Iris pigment epithelial cell (primary cell): ENCODE results near the gene TMPRSS11A.

Source experiments
- DNase-seq: peaks from one replicate; pipeline ENCODE4 v3.0.0-alpha.2; 2011; ENCODE audit warnings: low read depth

The TMPRSS11A gene, protein sequence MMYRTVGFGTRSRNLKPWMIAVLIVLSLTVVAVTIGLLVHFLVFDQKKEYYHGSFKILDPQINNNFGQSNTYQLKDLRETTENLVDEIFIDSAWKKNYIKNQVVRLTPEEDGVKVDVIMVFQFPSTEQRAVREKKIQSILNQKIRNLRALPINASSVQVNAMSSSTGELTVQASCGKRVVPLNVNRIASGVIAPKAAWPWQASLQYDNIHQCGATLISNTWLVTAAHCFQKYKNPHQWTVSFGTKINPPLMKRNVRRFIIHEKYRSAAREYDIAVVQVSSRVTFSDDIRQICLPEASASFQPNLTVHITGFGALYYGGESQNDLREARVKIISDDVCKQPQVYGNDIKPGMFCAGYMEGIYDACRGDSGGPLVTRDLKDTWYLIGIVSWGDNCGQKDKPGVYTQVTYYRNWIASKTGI

DNA sequence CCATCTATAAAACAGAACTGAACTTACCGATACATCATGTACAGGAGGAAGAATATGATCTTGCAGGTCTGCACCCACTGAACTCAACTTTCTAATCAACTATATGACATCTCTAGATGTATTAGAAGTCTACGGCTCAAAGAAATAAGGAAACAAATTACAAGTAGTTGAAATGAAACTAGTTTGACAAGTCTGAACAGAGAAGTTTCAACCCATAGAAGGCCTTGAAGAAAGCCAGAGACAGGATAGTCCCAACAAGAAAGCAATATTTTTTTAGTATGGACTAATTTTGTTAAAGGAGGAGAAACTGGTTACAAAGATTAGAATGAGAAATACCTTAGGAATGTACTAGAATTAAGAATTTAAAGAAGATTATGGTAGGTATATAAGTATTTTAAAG is at the start of gene TMPRSS11A:
Gene TMPRSS11A (minus strand): TSS at position 138 of the 400 bp plus-strand sequence. CDS start 100 bp downstream, at position 38.
- no peak for DNase-seq

DNA sequence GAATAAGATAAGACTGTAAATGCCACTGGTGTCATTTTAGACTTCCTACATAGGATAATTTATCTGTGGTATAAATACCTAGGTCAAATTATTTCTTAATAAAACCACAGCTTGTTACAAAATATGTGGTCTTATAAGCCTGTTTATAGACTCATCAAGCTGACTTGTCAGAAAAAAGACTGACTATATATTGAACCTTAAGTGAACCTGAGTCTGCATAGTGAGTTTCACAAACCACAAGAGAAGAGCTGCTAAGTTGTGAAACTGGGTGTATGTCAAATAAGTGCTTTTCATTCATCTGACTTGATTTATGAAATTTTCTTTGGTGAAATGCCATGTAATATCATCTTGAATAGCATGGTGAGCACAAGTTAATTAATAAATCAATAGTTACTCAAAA is 48.4 kb upstream of the TMPRSS11A start:
- peak; percentile 12 for DNase-seq

DNA sequence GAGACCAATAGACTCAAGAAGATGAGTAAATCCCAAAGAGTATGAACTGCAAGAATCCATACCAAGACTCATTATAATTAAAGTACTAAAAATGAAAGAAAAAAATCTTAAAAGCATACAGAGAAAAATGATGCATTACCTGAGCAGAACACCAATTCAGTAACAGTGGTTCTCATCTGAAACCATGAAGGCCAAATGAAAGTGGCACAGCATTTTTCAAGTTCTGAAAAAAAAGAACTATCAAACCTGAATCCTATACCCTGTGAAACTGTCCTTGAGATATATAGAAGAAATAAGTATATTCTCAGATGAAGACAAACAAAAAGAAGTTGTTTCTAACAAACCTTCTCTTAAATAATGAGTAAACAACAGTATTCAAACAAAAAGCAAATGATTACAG is 39.6 kb upstream of the TMPRSS11A start:
- DNase-seq = no peak

DNA sequence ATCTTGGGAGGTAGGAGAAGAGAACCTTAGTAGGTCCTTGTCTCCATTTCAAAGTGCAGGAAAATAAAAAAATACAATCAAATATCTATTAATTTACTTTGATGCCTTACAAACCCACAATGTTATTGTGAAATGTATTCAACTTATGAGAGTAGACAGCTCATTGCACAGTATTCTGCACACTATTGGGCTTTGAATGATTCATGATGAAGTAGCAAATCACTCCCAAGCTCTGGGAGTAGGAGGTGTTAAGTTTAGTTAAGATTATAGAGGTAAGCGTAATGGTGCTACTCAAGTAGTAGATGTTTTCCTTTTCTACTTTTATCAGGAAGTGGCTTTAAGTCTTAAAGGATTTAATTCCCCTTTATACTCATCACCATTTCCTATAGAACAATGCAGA is 32.8 kb upstream of the TMPRSS11A start:
- no peak for DNase-seq

DNA sequence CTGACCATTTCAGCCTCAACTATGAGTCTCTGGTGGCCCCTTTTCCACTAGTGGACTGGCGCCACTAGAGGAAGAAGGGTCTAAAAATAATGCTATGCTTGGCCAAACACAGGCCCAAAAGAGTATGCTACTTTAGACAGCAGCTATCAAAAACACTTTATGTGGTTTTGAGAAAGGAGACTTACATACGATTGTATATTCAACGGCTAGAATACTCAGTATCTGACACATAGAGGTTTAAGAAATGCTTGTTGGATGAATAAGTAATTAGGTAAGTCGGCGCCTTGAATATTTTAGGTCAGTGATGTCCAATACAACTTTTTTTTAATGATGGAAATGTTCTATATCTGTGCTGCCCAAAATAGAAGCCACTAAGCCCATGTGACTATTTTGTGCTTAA is 25.7 kb upstream of the TMPRSS11A start:
- DNase-seq = peak; percentile 21

DNA sequence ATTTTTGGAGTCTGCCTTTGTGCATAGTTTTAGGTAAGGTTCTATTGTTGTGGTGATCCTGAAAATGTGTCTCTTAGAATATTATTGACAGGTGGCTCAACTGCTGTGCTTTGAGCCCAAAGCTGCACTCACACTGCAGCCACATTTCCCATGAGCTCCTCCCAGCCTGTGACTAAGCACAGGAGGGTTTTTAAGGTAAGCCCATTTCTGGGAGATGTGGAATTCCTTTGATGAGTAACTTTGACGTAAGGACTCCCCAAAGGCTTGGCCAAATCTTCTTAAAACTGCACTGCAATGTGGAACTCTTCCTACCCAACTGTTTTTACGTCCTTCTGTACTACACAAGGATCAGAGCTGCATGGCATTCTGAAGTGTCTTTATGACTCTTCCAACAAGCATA is 20.0 kb upstream of the TMPRSS11A start:
- DNase-seq = no peak

DNA sequence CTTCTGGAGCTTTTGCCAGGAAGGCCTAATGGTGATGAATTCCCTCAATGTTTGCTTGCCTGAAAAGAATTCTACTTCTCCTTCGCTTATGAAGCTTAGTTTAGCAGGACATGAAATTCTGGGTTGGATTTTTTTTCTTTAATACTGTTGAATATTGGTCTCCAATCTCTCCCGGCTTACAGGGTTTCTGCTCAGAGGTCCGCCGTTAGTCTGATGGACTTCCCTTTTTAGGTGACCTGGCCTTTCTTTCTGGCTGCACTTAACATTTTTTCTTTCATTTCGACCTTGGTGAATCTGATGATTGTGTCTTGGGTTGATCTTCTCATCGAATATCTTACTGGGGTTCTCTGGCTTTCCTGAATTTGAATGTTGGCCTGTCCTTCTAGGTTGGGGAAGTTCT is 17.2 kb upstream of the TMPRSS11A start:
- no peak for DNase-seq

DNA sequence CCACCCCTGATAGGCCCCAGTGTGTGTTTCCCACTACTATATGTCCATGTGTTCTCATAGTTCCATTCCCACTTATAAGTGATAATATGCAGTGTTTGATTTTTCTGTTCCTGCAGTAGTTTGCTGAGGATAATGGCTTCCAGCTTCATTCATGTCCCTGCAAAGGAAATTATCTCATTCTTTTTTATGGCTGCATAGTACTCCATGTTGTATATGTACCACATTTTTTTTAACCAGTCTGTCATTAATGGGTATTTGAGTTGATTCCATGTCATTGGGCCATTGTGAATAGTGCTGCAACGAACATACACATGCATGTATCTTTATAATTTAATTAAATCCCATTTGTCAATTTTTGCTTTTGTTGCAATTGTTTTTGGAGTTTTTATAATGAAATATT is 10.3 kb upstream of the TMPRSS11A start:
- no peak for DNase-seq

DNA sequence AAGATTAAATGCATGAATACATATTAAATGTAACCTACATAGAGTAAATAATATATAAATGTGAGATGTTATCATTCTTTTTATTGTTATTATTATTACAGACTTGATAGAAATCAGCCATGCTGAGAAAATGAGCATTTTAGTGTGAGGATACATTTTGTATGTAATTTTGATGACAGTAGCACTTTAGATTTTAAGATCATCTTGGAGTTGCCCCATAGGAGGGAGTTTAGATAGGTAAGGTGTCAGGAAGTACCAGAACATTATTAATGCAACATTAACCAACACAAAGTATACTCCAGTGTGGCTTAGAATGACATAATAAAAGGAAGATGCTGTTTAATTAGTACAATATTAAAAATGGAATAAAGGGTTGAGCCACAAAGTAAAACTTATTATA is 8.4 kb downstream of the TMPRSS11A start:
- DNase-seq = no peak

DNA sequence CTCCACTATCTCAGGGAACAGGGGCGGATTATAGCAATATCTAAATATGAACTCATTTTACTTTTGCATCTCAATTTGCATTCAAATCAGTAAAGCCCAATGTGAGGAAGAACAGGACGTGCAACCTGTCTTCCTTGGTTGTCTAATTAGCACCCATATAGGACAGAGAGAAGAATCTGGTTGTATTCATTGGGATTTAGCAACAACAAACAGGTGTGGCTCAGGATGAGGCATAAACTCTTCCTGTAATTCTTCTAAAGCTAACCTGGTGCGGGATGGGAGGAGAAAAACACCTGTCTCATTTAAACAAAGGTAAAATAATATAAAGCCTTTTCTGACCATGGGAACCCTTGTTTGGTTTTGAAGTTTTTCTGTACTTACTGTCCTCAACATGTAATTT is 22.2 kb downstream of the TMPRSS11A start:
- DNase-seq = no peak

DNA sequence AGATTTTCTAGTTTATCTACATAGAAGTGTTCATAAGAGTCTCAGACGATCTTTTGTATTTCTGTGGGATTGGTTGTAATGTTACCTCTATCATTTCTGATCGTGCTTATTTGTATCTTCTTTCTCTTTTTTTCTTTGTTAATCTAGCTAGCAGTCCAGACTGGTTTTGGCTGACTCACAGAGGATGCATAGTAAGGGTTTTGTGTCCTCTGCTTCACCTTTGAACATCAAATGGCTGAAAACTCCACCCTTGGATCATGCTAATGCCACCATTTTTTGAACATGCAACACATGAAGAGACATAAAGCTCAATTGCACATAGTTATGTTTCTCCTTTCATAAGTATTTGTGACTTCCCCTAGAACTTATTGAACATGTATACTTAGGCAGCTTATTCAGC is 22.8 kb downstream of the TMPRSS11A start:
- no peak for DNase-seq

DNA sequence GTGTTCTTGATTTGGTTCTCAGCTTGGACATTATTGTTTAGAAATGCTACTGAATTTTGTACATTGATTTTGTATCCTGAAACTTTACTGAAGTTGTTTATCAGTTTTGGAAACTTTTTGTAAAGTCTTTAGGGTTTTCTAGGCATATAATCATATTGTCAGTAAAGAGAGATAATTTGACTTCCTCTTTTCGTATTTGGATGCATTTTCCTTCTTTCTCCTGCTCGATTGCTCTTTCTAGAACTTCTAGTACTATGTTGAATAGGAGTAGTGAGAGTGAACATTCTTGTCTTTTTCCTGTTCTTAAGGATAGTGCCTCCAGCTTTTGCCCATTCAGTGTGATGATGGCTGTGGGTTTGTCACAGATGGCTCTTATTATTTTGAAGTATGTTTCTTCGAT is 24.1 kb downstream of the TMPRSS11A start:
- DNase-seq = no peak

DNA sequence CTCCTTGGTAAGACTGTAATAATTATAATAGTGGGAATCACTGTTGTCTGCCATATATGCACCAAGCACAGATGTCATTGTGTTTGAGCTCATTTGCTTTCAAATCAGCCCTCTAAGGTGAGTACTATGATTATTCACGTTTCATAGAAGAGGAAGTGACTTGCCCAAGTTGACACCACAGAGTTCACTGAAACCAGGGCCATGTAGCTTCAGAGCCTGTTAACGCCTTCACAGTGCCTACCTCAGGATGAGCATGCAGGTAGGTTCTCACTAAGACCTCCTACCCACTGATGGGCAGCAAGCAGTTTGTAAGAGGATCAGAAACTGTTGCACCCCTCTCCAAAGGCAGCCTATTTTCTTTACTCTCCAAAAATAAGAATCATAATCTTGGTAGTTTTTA is 27.4 kb downstream of the TMPRSS11A start:
- no peak for DNase-seq

DNA sequence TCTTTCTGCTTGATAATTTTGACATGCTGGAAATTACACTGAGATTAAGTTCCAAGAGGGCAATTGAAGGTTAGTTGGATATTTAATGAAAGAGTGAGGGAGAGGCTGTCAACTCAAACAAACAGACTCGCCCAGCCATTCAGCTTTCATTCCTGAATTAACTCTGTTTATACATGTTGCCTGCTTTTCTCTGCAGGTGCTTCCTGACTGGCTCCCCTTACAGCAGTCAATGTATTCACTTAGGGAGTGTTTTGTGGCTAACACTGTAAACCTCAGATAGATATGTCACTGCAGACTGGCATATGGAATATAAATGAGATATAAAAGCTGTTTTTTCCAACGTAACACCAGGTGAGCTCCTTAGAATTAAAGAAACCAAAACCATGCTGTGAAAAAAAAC is 28.7 kb downstream of the TMPRSS11A start:
- peak; percentile 15 for DNase-seq

DNA sequence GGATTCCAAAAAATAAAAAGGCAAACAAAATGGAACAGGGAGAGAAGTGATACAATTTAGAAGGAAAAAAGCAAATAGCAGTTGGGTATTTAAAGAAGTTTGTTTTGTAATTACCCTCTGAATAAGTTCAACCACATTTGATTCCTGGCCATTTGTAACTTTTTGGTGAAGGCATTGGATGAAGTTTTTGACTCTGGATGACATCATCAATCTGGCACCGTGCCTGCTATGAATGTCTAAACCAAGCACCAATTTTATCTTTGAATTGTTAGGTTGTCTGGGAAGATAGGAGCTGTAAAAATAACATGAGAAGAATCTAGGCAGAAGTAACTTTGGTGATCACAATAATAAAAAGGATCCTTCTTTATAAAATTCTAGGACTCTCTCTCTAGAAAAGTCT is 29.5 kb downstream of the TMPRSS11A start:
- peak; percentile 9 for DNase-seq

DNA sequence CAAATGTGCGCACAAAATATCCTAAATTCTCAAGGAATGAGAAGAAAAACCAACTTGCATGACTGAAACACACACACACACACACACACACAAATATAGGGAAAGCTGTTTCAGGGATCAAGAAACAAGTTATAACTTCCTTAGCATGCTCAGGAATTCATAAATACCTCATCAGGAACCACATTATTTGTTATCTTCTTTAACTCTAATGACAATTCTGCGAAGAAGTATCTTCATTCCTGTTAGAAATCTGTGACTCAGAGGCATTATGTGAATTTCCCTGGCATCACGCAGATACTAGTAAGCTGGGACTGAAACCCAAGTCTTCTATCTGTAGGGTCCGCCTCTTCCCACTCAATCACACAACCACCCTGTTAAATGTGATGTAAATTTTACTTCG is 30.3 kb downstream of the TMPRSS11A start:
- DNase-seq = no peak

DNA sequence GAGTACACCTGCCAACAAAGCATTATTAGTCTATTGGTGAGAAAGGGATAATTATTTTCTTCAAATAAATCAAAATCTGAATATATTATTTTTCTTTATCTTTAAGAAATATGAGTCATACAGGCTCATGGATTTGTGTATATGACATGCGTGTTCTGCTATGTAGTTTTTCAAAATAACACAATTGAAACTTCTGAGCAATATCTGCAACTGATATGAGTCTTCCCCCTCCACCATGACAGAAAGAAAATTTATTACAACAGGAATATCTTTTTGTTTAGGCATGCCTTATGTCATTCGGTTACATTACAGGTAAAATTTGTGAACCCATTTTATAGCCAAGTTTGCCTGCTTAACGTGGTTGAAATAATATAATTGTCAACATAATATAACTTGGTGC is 32.0 kb downstream of the TMPRSS11A start:
- no peak for DNase-seq

DNA sequence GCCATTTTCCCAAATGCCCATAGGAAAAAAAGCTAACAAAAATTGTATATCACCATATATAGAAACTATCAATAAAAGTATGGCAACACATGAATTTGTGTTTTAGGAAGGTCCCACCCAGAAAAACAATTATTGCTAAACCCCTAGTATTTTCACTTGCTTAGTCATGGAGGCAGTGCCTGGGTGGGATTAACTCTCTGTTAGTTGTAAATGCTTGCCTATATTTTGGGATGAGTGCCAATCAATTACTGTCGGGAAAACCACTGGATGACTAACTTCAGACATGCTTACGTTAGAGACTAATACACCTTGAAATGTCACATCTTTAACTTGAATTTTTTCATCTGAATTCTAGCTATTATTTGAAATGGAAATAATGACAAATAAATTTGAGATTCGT is 33.9 kb downstream of the TMPRSS11A start:
- DNase-seq = peak; percentile 68

DNA sequence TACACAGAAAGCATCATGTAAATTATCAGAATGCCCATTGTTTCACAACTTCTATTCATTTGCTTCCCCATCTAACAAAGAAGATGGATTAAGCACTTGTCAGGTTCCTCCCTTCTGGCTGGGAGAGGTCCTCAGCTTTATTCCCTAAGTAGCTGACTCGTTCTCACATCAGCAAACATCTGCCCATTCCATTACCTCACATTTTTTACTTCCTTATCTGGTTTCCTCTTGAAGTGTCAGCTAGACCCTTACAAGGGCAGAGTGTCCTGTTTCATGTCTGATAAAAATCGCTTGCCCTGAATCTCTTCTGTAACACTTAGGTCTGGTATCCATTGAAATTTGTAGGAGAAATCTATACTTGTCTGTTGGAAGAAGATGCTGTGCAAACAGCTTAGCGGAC is 34.7 kb downstream of the TMPRSS11A start:
- DNase-seq = no peak

DNA sequence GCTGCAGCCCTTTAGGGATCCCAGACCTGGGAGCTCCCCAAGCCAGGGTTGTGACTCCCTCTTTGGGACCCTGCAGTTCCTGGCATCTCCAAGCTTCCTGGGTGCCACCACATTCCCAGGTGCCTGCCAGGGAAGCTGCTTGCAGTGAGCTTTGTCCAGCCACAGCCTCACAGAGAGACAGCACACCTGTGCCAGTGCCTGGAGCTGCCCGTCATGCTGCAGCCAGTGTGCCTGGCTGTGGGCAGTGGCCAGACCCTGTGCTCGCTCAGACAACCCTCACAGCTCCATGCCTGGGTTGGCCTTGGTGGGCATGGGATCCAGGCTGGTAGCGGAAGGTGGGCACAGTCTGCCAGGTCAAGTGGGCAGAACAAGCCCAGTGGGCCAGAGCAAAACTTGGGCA is 36.0 kb downstream of the TMPRSS11A start:
- no peak for DNase-seq

DNA sequence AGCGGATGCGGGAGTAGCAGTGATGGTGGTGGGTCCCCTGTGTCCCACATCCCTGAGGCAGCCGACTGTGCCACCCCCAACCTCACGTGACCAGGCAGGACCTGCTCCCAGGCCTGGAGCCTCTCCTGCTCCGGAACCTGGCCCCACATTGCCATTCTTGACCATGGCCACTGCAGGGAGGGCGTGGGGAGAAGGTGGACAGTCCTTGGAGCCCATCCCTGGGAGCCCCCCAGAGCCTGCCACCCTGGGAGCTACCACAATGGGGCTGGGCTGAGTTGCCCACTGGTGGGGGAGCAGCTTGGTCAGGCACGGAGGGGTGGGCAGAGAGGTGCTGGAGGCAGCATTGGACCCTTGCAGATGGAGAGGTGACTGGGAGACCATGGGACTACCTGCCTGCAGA is 36.8 kb downstream of the TMPRSS11A start:
- no peak for DNase-seq

DNA sequence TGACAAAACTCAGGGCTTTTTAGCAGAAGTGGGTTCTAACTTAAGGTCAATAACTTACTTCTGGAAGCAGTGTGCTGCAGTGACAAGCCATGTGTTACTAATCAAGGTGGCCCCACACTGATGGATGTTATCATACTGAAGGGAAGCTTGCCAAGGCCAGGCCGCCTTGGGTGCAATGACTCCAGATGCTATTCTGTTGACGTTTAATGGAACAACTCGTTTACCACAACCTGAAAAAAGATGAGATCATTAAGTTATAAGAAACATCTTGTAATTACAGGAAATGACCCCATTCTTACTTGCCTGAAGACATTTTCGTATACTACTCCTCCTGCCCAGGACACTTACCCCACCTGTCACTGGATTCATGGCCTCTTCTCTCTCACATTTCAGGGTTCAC is 40.6 kb downstream of the TMPRSS11A start:
- peak; percentile 29 for DNase-seq

DNA sequence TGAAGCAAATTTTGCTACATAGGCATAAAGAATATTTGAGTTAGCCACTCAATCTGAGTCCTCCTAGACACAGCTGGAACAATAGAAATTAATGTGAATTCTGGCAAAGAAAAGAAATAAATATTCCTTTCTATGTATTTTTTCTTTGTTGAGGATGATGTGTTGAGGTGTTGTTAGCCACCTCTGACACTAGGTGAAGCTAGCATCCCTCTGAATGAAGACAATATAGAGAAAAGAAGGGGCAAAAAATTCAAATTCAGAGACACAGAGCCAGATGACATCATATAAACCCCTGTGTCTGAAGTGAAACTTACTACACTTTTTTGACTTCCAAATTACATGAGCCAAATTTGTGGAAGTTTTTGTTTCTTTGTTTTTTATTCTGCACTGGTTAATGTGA is 44.9 kb downstream of the TMPRSS11A start:
- no peak for DNase-seq

DNA sequence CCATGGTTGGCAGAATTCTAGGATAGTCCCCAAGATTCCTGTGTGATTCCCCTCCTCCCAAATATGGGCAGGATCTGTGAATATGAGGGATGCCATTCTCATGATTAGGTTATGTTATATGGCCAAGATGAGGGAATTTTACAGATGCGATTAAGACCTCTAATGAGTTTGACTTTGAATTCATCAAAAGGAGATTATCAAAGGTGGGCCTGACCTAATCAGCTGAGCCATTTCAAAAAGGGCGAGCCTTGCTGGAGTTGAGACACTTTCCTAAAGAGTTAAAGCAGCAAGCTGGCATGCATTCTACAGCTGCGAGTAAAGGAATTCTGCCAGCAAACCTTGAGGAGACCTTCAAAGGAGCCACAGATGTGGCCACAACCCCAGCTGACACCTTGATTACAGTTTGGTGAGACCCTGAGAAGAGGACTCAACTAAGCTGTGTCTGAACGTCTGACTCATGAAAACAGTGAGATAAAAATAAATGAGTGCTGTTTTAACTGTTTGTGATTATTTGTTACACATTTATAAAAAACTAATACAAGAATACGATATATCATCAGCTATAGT is 47.8 kb downstream of the TMPRSS11A start:
- DNase-seq = no peak
